GM08714 (cell line): ENCODE results near the gene IRGQ.
"Not testable (repeated sequence)": the region's sequence is repeated elsewhere in the genome, so short reads cannot be mapped to it uniquely, and the experiment has no call there.

Experiments used
- H3K4me3 ChIP-seq: fragments of 200-500 bp; sonication (Bioruptor generic); 2 replicates; pipeline ENCODE4 v1.5.1; 2014; ENCODE audit warnings: mild to moderate bottlenecking, low read length, inconsistent platforms
- ZNF274 ChIP-seq: IDR thresholded peaks from 2 replicates; pipeline ENCODE4 v1.6.1; 2012; ENCODE audit warnings: mild to moderate bottlenecking, low read depth, low read length

Gene IRGQ

GRCh38 chr19:43618921-43619261 lies 23.0 kb upstream of the IRGQ start:
- TF ChIP-seq ZNF274 = no peak
- H3K4me3 ChIP-seq = peak overlapping the region; percentile 97

- no peak overlapping the region for H3K4me3 ChIP-seq
- no peak for TF ChIP-seq ZNF274
These were observed 21.0 kb upstream of the IRGQ start for GRCh38 chr19:43616954-43617353.

- TF ChIP-seq ZNF274 = no peak
- H3K4me3 ChIP-seq = no peak overlapping the region
These were observed 20.4 kb upstream of the IRGQ start for GRCh38 chr19:43616306-43616705.

GRCh38 chr19:43612374-43612773 lies 16.4 kb upstream of the IRGQ start:
- TF ChIP-seq ZNF274 = no peak
- no peak overlapping the region for H3K4me3 ChIP-seq

GRCh38 chr19:43611788-43612187 lies 15.9 kb upstream of the IRGQ start, which contains the start of gene SRRM5:
Gene SRRM5, plus strand, starts transcription at chr19:43612088. Its CDS starts 34 bp downstream, at chr19:43612122.
- TF ChIP-seq ZNF274 = no peak
- no peak within 1 kb of the TSS for H3K4me3 ChIP-seq

GRCh38 chr19:43610493-43610892 lies 14.6 kb upstream of the IRGQ start:
- no peak for TF ChIP-seq ZNF274
- H3K4me3 ChIP-seq = no peak overlapping the region

- H3K4me3 ChIP-seq = no peak overlapping the region
- no peak for TF ChIP-seq ZNF274
These were observed 13.9 kb upstream of the IRGQ start for GRCh38 chr19:43609872-43610271.

GRCh38 chr19:43607238-43608205 lies 11.6 kb upstream of the IRGQ start:
- H3K4me3 ChIP-seq = no peak overlapping the region
- no peak for TF ChIP-seq ZNF274

- H3K4me3 ChIP-seq = no peak overlapping the region
- TF ChIP-seq ZNF274 = no peak
These were observed 10.8 kb upstream of the IRGQ start for GRCh38 chr19:43606569-43607229.

GRCh38 chr19:43605875-43606568 lies 10.1 kb upstream of the IRGQ start:
- H3K4me3 ChIP-seq = no peak overlapping the region
- no peak for TF ChIP-seq ZNF274

- H3K4me3 ChIP-seq = not testable (repeated sequence)
These were observed 4.4 kb upstream of the IRGQ start for GRCh38 chr19:43600326-43600725.

GRCh38 chr19:43599635-43600295 lies 3.8 kb upstream of the IRGQ start:
- TF ChIP-seq ZNF274 = no peak
- H3K4me3 ChIP-seq = no peak overlapping the region

GRCh38 chr19:43598445-43599240 lies 2.7 kb upstream of the IRGQ start:
- no peak for TF ChIP-seq ZNF274
- H3K4me3 ChIP-seq = no peak overlapping the region
